IMR-90 (cell line): ENCODE measurements around the gene RYR1. TPM values are rescaled to one million over a fixed set of nuclear protein-coding genes. Genes with fewer than 3 reads are reported as not detected.

Experiments
- ATAC-seq: fragments of 200-7000 bp; cut with Tn5 transposase; 2 replicates; pipeline ENCODE4 v1.9.1; 2020; ENCODE audit warnings: low read depth, mild to moderate bottlenecking, moderate library complexity
- BruUV-seq: library from RNA; stranded (reverse); fragments of 400-500 nt; replicated peaks from 2 replicates; lab custom pipeline; 2021; lab: Mats Ljungman, UMichigan
- CTCF ChIA-PET: fragments of 300-600 bp; formaldehyde crosslinking; extraction: SDS; loops from one replicate; lab custom pipeline; 2021; ENCODE audit warnings: antibody characterized with exemption; lab: Yijun Ruan, JAX
- POLR2A ChIA-PET: fragments of 300-600 bp; sonication (Branson Sonifier 250); formaldehyde crosslinking; loops from one replicate; lab custom pipeline; 2022; ENCODE audit warnings: antibody characterized with exemption; ENCODE audit not compliant: unreplicated experiment; lab: Charles Lee
- DNase-seq: peaks from one replicate; pipeline ENCODE4 v3.0.0; 2013
- H2AFZ ChIP-seq: replicated peaks from 2 replicates; pipeline ENCODE3; 2013; ENCODE audit warnings: low read length, mild to moderate bottlenecking; ENCODE audit not compliant: poor library complexity
- H2AK5ac ChIP-seq: 2 replicates; pipeline ENCODE4 v1.6.1; 2013; ENCODE audit warnings: low read depth, low read length, inconsistent platforms
- H2AK9ac ChIP-seq: replicated peaks from 2 replicates; pipeline ENCODE3; 2013; ENCODE audit warnings: mild to moderate bottlenecking, low read depth, low read length, moderate library complexity; ENCODE audit not compliant: poor library complexity
- H2BK120ac ChIP-seq: 2 replicates; pipeline ENCODE4 v1.6.1; 2013; ENCODE audit warnings: low read depth, low read length, inconsistent platforms
- H2BK15ac ChIP-seq: 3 replicates; pipeline ENCODE4 v1.6.1; 2013; ENCODE audit warnings: low read depth, low read length, inconsistent platforms
- H2BK20ac ChIP-seq: 2 replicates; pipeline ENCODE4 v1.6.1; 2013; ENCODE audit warnings: low read depth, mild to moderate bottlenecking, inconsistent platforms, low read length, moderate library complexity
- H2BK5ac ChIP-seq: 2 replicates; pipeline ENCODE4 v1.6.1; 2013; ENCODE audit warnings: mild to moderate bottlenecking, low read depth, low read length, inconsistent platforms; ENCODE audit not compliant: poor library complexity, severe bottlenecking
- H3K14ac ChIP-seq: replicated peaks from 2 replicates; pipeline ENCODE4 v1.6.1; 2013; ENCODE audit warnings: low read depth, low read length, inconsistent platforms
- H3K18ac ChIP-seq: 2 replicates; pipeline ENCODE4 v1.6.1; 2013; ENCODE audit warnings: low read depth, low read length, control low read depth
- H3K23ac ChIP-seq: 2 replicates; pipeline ENCODE4 v1.6.1; 2013; ENCODE audit warnings: low read depth, low read length, inconsistent platforms
- H3K27ac ChIP-seq: 2 replicates; pipeline ENCODE4 v1.5.1; 2013; ENCODE audit warnings: mild to moderate bottlenecking, control low read depth, low read length; ENCODE audit not compliant: insufficient read depth
- H3K27me3 ChIP-seq: 2 replicates; pipeline ENCODE4 v1.6.1; 2013; ENCODE audit warnings: low read length; ENCODE audit not compliant: control insufficient read depth, insufficient read depth
- H3K36me3 ChIP-seq: 2 replicates; pipeline ENCODE4 v1.6.1; 2013; ENCODE audit warnings: low read length, mixed read lengths; ENCODE audit not compliant: control insufficient read depth, insufficient read depth
- H3K4ac ChIP-seq: 2 replicates; pipeline ENCODE4 v1.6.1; 2013; ENCODE audit warnings: low read depth, low read length, inconsistent platforms
- H3K4me1 ChIP-seq: 2 replicates; pipeline ENCODE4 v1.6.1; 2013; ENCODE audit warnings: low read length, mixed read lengths; ENCODE audit not compliant: control insufficient read depth, insufficient read depth
- H3K4me2 ChIP-seq: 2 replicates; pipeline ENCODE4 v1.6.1; 2013; ENCODE audit warnings: low read depth, mild to moderate bottlenecking, control low read depth, low read length, moderate library complexity
- H3K4me3 ChIP-seq: 2 replicates; pipeline ENCODE4 v1.5.1; 2013; ENCODE audit warnings: low read depth, mild to moderate bottlenecking, control low read depth, low read length, moderate library complexity; ENCODE audit not compliant: insufficient read depth
- H3K56ac ChIP-seq: 2 replicates; pipeline ENCODE4 v1.6.1; 2013; ENCODE audit warnings: low read length, inconsistent platforms; ENCODE audit not compliant: insufficient read depth; ENCODE audit errors: extremely low read depth
- H3K79me1 ChIP-seq, 2 experiments: 2 replicates each; pipeline ENCODE4 v1.6.1; 2013; ENCODE audit warnings: low read length in 2 of 2, inconsistent platforms in 1 of 2, low read depth in 1 of 2
- H3K9ac ChIP-seq: 2 replicates; pipeline ENCODE4 v1.6.1; 2013; ENCODE audit warnings: low read depth, low read length, control low read depth
- H3K9me1 ChIP-seq: 2 replicates; pipeline ENCODE4 v1.6.1; 2013; ENCODE audit warnings: low read length, inconsistent platforms; ENCODE audit not compliant: insufficient read depth
- H3K9me3 ChIP-seq: 2 replicates; pipeline ENCODE4 v1.6.1; 2013; ENCODE audit warnings: low read length; ENCODE audit not compliant: control insufficient read depth, insufficient read depth
- H4K20me1 ChIP-seq: 2 replicates; pipeline ENCODE4 v1.6.1; 2013; ENCODE audit warnings: low read length, inconsistent platforms; ENCODE audit not compliant: insufficient read depth
- H4K5ac ChIP-seq: 2 replicates; pipeline ENCODE4 v1.6.1; 2013; ENCODE audit warnings: mild to moderate bottlenecking, low read depth, low read length, control low read depth
- H4K8ac ChIP-seq, 2 experiments: 2 replicates each; pipeline ENCODE4 v1.6.1; 2013; ENCODE audit warnings: low read depth in 2 of 2, low read length in 2 of 2, control low read depth in 1 of 2, inconsistent platforms in 1 of 2
- H4K91ac ChIP-seq: 2 replicates; pipeline ENCODE4 v1.6.1; 2013; ENCODE audit warnings: low read depth, low read length, inconsistent platforms; ENCODE audit not compliant: insufficient read depth
- BHLHE40 ChIP-seq: fragments of 150-350 bp; IDR thresholded peaks from 2 replicates; pipeline ENCODE4 v1.6.1; 2016; ENCODE audit warnings: mild to moderate bottlenecking, low read depth, low read length
- CEBPB ChIP-seq: IDR thresholded peaks from 2 replicates; pipeline ENCODE4 v1.6.1; 2012; ENCODE audit warnings: low read depth, low read length, improper control_type of control experiment
- CHD1 ChIP-seq: IDR thresholded peaks from 2 replicates; pipeline ENCODE4 v1.6.1; 2012; ENCODE audit warnings: low read depth, low read length, improper control_type of control experiment
- MXI1 ChIP-seq: IDR thresholded peaks from 2 replicates; pipeline ENCODE4 v1.6.1; 2012; ENCODE audit warnings: low read depth, mild to moderate bottlenecking, low read length, moderate library complexity, borderline replicate concordance
- NFE2L2 ChIP-seq: fragments of 150-350 bp; IDR thresholded peaks from 2 replicates; pipeline ENCODE4 v1.6.1; 2016; ENCODE audit warnings: low read depth, mild to moderate bottlenecking, low read length
- RAD21 ChIP-seq: IDR thresholded peaks from 2 replicates; pipeline ENCODE4 v1.6.1; 2012; ENCODE audit warnings: low read length, improper control_type of control experiment
- SMC3 ChIP-seq: fragments of 150-350 bp; IDR thresholded peaks from 2 replicates; pipeline ENCODE4 v1.6.1; 2016; ENCODE audit warnings: low read depth, mild to moderate bottlenecking, antibody characterized with exemption, low read length, moderate library complexity
- WGBS, 2 experiments: methylation state at CpG; one replicate each; pipeline versions ENCODE4 v1.1.5 to v1.1.7; 2013; ENCODE audit warnings: missing lambda C conversion rate in 2 of 2; ENCODE audit not compliant: insufficient read length in 1 of 2; ENCODE audit errors: extremely low coverage in 2 of 2; 5-methylcytosine and 5-hydroxymethylcytosine counted together
- dilution Hi-C: fragments of 300-500 bp; cut with HindIII; formaldehyde crosslinking; loops from one replicate; pipeline ENCODE4 v1.14.3; 2018; ENCODE audit warnings: low sequenced_read_pairs; ENCODE audit not compliant: unreplicated experiment
- in situ Hi-C: fragments of 300-500 bp; cut with MboI; formaldehyde crosslinking; loops from 3 replicates; pipeline ENCODE4 v1.14.3; 2019; ENCODE audit warnings: low sequenced_read_pairs, inconsistent platforms, mixed read lengths
- intact Hi-C: fragments of 100-400 bp; cut with micrococcal nuclease; formaldehyde crosslinking; loops from 2 replicates; pipeline ENCODE4 v1.10.0; 2022
- polyA plus RNA-seq, 3 experiments: library from polyadenylated mRNA; depleted of rRNA; stranded (reverse); fragments of >200 nt; gene quantifications; 2 replicates each; pipeline ENCODE4 v1.2.3, GENCODE V29; 2012; ENCODE audit warnings: low replicate concordance in 1 of 3
- total RNA-seq: library from RNA; depleted of rRNA; stranded (reverse); fragments of >200 nt; gene quantifications from 2 replicates; pipeline ENCODE4 v1.2.3, GENCODE V29; 2012
- TF ChIP-seq, protein P1 (sequence below): fragments of 150-350 bp; IDR thresholded peaks from 2 replicates; pipeline ENCODE4 v1.6.1; 2016; ENCODE audit warnings: low read depth, mild to moderate bottlenecking, low read length, moderate library complexity, borderline replicate concordance

The RYR1 gene
- total and polyA plus RNA-seq, 2 of the 4 experiments (the other 2 are of a cell fraction) = not detected

GRCh38 chr19:38511074-38511708 lies 77.7 kb downstream of the RYR1 start:
- Histone ChIP-seq H4K91ac (no peak overlapping the region), H2BK120ac (no peak overlapping the region), H3K9me3 (no peaks in the 10 kb centered on the region), H3K14ac (no peak overlapping the region), H2BK20ac (no peak overlapping the region), H3K27ac (no peak overlapping the region), H3K4me1 (no peaks in the 10 kb centered on the region), H3K23ac (no peak overlapping the region), H3K56ac (no peak overlapping the region), H4K5ac (no peak overlapping the region), H3K27me3 (peaks cover 14% of the 10 kb centered on the region), H3K36me3 (no peaks in the 10 kb centered on the region), H2AK5ac (no peak overlapping the region), H3K9me1 (no peaks in the 10 kb centered on the region), H2AFZ (no peak overlapping the region), H3K4ac (no peak overlapping the region), H2AK9ac (no peak overlapping the region), H4K8ac (no peak overlapping the region), H2BK15ac (no peak overlapping the region), H3K4me2 (no peak overlapping the region), H2BK5ac (no peak overlapping the region), H4K20me1 (no peaks in the 10 kb centered on the region), H3K4me3 (no peak overlapping the region), H3K18ac (no peak overlapping the region), H3K9ac (no peak overlapping the region), H3K79me1 (no peaks in the 10 kb centered on the region)
- BruUV-seq = no TSS peak
- ChIA-PET POLR2A (no interaction called here), CTCF (no interaction called here)
- ATAC-seq (no peak), DNase-seq (no peak)
- in situ Hi-C loops (no loop called here), intact Hi-C loops (loop anchor here (10.0 kb wide), 1 partner anchor 276 kb away; no protein-coding TSS in a partner anchor), dilution Hi-C loops (no loop called here)
- TF ChIP-seq NFE2L2 (no peak), RAD21 (no peak), SMC3 (no peak), BHLHE40 (no peak), CEBPB (no peak), CHD1 (no peak), MXI1 (no peak)
- TF ChIP-seq, protein P1, sequence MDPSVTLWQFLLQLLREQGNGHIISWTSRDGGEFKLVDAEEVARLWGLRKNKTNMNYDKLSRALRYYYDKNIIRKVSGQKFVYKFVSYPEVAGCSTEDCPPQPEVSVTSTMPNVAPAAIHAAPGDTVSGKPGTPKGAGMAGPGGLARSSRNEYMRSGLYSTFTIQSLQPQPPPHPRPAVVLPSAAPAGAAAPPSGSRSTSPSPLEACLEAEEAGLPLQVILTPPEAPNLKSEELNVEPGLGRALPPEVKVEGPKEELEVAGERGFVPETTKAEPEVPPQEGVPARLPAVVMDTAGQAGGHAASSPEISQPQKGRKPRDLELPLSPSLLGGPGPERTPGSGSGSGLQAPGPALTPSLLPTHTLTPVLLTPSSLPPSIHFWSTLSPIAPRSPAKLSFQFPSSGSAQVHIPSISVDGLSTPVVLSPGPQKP = no peak
- WGBS, 2 experiments = 60% methylated on average over 7 of the region's 10 CpGs; no CpG with 5 or more reads in 1 of the 2 experiments
